H1 (cell line): Measurements from ENCODE around the gene RESP18. TPM values are rescaled to one million over a fixed set of nuclear protein-coding genes. Genes with fewer than 3 reads are reported as not detected.

Experiments used
- BCL11A ChIP-seq, 2 experiments: IDR thresholded peaks; one replicate each; pipeline ENCODE4 v1.6.1; 2011; ENCODE audit warnings: low read depth in 2 of 2, low read length in 2 of 2, mild to moderate bottlenecking in 2 of 2
- KDM5A ChIP-seq: fragments of 200-600 bp; IDR thresholded peaks from 2 replicates; pipeline ENCODE4 v1.7.1; 2012; ENCODE audit warnings: mild to moderate bottlenecking, low read length, inconsistent platforms, mixed read lengths
- MAFK ChIP-seq: IDR thresholded peaks from 2 replicates; pipeline ENCODE4 v1.6.1; 2012; ENCODE audit warnings: low read depth, mild to moderate bottlenecking, improper control_type of control experiment, low read length
- SAP30 ChIP-seq: fragments of 300-600 bp; sonication (generic); IDR thresholded peaks from 2 replicates; pipeline ENCODE4 v1.7.1; 2012; ENCODE audit warnings: low read length, moderate library complexity, mild to moderate bottlenecking, inconsistent platforms; ENCODE audit not compliant: insufficient read depth, insufficient replicate concordance
- SP1 ChIP-seq: IDR thresholded peaks from 2 replicates; pipeline ENCODE4 v1.6.1; 2011; ENCODE audit warnings: low read depth, low read length
- SP4 ChIP-seq: IDR thresholded peaks from 2 replicates; pipeline ENCODE4 v1.6.1; 2012; ENCODE audit warnings: low read length, inconsistent platforms
- TAF7 ChIP-seq: optimal IDR thresholded peaks from 2 replicates; pipeline ENCODE3; 2011; ENCODE audit warnings: low read depth, mild to moderate bottlenecking, inconsistent platforms, low read length, moderate library complexity, borderline replicate concordance
- polyA plus RNA-seq, 7 experiments: library from polyadenylated mRNA; depleted of rRNA in 3 of 7; stranded (reverse) in 5 of 7; unstranded in 2 of 7; fragments of >200 nt in 5 of 7; fragments of 200-250 nt in 2 of 7; gene quantifications; 1 replicate in 5 of 7; 2 replicates in 1 of 7; 4 replicates in 1 of 7; pipeline versions ENCODE4 v1.2.1 to v1.2.3, GENCODE V29; 2011 to 2013; ENCODE audit warnings: missing spikeins in 2 of 7, mixed read lengths in 2 of 7
- total RNA-seq: library from RNA; stranded (reverse); fragmentation: NEBNext Ultra II Directional; extraction: Animal tissue kit (Norgen Biotek cat#: 25700); gene quantifications from 2 replicates; pipeline ENCODE4 v1.2.1, GENCODE V29; 2021

Gene RESP18
- total and polyA plus RNA-seq, 2 of the 8 experiments (the other 6 are each of a cell fraction or from before 2014, with no cell fraction given) = not detected

DNA sequence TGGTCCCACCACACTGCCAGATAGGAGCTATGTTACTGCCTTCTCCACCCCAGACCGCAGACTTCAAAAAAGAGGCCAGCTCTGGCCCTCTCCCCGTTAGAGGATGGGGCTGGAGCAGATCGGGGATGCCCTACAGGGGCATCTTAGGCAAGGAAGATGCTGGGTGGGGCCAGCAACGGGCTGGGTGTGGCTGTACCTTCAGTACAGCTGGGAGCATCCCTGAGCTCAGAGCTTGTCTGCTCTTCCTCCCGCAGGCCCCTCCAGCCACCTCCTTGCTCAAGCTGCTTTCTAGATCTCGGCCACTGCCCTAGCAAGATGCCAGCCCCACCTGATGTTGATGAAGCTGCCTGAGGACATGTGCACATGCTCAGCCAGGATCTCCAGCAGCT is 33.2 kb downstream of the RESP18 start (continued):
- TF ChIP-seq SP4 = no peak
- no peak for TF ChIP-seq TAF7
- no peak for TF ChIP-seq MAFK
- TF ChIP-seq SAP30 = no peak
- TF ChIP-seq BCL11A (IDR thresholded peaks at IDR 0.05; ENCODE audit: low read depth in 2 of 2, low read length in 2 of 2) = no peak
- TF ChIP-seq SP1 = no peak
- no peak for TF ChIP-seq KDM5A
- TF ChIP-seq, all 59 proteins: peak for 0
